ENCODE results near the gene S100A13.

Gene S100A13

GRCh38 chr1:153624965-153625611 lies 2.2 kb downstream of the S100A13 start:
- DNase-seq = no peak

DNA sequence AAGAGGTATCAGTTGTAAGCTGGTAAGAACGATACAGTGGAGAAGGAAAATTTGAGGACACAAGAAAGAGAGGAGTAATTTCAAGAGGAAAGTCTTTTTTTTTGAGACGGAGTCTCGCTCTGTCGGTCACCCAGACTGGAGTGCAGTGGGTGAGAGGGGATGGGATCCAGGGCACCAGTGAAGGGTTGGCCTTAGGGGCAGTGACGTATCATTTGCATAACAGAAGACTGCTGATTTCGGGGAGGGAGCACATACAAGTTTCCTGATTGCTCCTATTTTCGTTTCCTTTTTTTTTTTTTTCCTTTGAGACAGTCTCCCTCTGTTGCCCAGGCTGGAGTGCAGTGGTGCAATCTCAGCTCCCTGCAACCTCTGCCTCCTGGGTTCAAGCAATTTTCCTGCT lies 4.2 kb downstream of the S100A13 start:
- no peak for DNase-seq

DNA sequence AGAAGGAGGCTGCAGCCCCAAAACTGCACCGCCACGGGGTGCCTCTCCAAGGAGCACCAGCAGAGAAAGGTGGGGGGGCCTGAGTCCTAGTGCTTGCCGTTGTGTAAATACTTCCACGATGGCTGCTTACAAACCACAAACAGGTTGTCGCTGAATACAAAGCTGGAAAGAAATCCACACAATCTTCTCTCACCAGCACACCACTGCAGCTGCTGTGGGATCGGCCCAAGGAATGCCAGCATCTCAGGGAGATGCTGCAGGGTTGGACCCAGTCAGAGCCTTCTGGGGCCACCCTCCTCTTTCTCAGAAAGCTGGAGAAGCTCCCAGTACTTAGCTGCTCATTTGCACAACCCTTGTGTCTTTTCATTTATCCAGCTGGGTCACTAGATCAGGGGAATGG lies 8.1 kb downstream of the S100A13 start:
- no peak for DNase-seq

DNA sequence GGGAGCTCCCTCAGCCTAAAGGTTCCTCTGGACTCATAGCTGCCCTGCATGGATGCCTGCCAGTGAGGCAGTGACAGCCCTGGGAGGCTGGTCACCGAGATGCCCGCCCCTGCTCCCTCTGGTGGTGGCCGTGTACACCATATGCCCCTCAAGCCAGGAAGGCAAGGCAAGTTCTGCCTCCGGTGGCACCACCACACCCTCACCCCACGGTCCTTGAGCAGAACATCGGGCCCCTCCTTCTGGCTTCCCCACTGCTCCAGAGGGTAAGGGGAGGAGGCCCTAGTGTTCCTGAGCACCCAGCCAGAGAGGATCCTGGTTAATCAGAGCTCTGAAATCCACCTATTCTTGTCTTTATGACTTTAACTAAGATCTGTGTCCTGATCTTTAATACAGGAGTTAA lies 9.6 kb downstream of the S100A13 start:
- no peak for DNase-seq

GRCh38 chr1:153616917-153617311 lies 10.4 kb downstream of the S100A13 start:
- no peak for DNase-seq

DNA sequence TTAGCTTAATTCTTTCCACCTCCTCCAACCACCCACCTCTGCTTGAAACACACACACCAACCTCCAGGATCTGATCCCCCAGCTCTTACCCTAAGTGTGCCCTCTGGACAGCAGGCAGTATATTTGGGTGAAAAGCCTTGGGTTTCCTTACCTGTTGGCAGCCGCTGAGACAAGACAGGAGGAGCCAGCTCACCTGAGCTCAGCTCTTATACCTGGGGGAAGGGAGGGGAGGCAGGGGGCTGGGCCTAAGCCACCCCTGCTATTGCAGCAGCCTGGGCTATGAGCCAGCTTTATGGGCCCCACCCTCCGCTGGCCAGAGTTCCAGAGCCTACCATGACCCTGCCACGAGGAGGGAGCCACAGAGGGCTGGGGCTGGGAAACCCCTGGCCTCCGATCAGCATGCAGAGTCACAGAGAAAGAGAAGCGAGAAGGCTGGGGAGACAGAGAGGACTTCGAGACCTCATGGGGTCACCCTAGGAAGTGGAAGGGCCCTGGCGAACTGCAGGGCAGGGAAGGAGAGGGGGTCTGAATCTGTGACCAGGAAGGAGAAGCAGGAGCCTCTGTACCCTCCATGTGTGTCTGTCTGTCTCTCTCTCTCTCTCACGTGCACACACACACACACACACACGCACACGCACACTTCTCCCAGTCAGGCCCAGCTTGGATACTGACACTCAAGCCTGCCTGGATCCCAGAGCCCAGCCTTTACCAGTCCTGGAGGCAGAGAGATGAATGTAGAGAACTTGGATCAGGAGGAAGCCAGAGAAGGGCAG lies 11.0 kb downstream of the S100A13 start, which contains the start of gene S100A14:
S100A14 (minus strand) TSS at position 182 of the 773 bp plus-strand sequence. CDS start 467 bp downstream, outside the sequence.
- no peak for DNase-seq

- DNase-seq = no peak
Measured at GRCh38 chr1:153615406-153615805, 11.9 kb downstream of the S100A13 start.

GRCh38 chr1:153614906-153615305 lies 12.4 kb downstream of the S100A13 start:
- no peak for DNase-seq

GRCh38 chr1:153614189-153614900 lies 13.0 kb downstream of the S100A13 start:
- no peak for DNase-seq

DNA sequence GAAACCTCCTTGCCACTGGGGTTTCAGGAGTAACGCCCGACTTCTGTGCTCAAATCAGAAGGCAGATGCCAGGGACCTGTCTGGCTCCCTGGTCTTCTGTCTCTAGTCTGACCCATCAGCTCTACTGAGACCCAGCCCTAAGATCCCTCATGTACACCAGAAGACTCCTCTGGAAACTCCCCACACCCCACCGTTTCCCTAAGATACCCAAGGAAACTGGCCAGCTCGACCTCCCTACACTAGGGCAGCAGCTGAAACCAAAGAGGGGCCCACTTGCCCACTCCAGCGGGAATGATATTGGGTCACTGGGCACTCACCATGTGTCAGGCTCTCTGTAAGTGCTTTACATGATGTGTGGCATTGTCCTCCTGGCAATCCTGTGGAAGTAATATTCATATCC lies 13.9 kb downstream of the S100A13 start:
- no peak for DNase-seq

DNA sequence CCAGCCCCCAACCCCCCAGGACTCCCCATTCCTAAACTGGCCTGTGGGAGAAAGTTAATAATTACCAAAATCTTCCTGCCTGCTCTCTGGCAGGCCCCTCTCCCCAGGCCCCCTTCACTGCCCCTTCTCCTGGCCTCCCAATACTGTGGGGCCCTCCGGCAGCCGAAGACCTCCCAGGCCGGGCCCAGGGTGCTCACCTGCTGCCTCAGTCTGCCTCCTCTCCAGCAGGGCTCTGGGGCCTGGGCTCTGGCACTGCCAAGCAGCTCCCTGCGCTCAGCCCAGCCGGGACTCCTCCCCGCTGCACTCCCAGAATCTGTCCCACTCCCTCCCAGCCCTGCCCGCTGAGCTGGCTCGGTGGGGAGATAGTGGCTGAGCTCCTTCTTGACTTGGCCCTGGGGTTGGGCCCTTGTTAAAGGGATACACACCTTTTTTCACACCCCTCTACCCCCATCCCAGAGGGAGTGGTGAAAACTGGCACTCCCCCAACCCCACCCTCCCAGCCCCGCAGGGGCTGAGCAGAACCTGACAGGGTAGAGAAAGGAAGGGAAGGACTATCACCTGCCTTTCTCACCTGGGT lies 14.5 kb downstream of the S100A13 start, which contains the start of gene S100A16:
S100A16 (minus strand) TSS at position 383 of the 577 bp plus-strand sequence. CDS start 4,986 bp downstream, outside the sequence.
- DNase-seq = no peak

GRCh38 chr1:153612111-153612754 lies 15.1 kb downstream of the S100A13 start:
- DNase-seq = no peak

DNA sequence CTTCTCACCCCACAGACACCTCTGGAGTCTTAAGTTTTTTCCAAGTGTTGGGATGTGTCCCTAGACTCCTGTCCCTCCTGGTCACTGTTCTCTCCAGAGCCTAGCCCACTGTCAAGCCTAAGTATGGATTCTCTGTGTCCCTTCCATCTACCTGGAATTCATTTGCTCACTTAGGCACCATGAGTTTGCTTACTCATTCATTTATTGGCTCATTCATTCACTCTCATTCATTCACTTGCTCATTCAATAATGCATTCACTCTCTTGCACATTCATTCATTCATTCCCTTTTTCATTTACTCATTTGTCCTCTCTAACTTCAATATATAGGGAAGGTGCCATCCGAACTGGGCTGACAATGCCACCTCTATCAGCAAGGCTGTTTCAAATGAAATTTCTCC lies 15.9 kb downstream of the S100A13 start:
- DNase-seq = no peak

DNA sequence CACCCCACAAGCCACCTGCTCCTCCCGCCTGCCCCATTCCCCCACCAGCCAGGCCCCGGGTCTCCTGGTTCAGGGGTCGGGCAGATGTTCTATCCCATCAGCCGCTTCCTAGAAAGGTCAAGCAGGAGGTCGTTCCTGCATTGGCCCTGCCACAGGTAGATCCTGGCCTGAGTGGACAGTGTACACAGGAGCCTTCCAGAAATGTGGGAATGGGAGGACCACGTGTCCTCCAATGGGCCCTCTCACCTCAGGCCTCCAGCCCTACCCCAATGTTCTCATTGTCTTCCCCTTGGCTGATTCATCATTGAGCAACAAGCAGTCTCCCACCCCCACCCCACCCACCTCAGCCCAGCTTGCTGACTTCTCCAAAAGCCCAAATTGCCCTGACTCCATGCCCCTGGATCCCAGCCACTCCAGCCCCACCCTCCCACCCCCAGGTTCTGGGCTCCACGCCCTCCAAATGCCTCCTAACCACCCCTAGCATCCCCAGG lies 16.4 kb downstream of the S100A13 start:
- no peak for DNase-seq

DNA sequence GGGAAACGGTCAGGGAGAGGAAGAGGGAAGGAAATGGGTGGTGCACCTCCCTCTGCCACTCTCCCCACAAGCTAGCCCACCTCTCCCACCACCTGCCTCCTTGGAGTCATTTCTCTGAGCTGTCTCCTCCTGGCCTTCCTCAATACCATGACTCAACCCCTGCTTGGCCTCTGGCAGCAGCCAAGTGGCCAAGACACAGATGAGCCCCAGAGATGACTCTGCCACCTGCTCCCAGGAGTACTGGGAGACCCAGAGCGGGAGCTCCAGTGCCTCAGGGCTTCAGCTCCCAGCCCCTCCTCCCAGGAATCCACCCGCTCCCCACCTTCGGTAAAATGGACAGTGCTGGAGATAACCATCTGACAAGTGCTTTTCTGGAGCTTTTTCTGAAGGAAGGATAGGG lies 17.0 kb downstream of the S100A13 start:
- DNase-seq = no peak

GRCh38 chr1:153609585-153609907 lies 17.8 kb downstream of the S100A13 start:
- DNase-seq = no peak

DNA sequence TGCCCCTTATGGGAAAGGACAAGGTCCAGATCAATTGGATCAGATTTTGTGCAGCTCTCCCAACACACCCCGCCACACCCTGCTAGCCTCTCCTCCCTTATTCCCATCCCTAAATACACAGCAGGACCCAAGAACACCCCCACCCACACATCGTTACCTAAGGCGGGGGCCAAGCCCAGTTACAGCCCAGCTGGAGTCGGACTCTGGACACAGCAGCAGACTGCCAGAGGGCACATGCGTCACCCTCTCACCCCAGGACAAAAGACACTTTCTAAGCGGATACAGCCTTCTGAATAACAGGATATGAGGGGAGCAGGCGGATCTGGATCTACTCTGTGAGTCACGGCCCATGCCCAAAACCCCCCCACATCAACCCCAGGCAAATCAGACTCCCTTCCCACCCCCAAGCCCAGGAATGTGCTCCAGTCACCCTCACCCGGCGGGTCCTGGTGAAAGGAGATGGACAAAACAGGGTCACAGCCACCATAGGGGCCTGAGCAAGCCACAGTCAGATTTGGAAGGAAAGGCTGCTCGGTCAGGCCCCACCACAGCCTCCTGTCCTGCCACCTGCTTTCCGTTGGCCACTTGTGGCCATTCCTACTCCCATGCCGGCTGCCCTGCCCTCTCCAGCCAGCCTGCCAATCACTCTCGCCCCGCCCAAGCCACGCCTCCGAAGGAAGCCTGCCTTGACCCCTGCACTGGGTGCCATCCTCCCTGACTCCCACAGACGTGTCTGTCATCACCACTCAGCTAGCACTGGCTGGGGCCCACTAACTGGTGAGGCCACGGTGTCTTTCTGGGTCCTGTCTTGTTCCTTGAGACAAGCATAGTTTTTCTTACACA lies 18.3 kb downstream of the S100A13 start:
- no peak for DNase-seq

GRCh38 chr1:153608089-153608682 lies 19.1 kb downstream of the S100A13 start:
- DNase-seq = no peak

GRCh38 chr1:153607381-153607780 lies 19.9 kb downstream of the S100A13 start:
- no peak for DNase-seq

GRCh38 chr1:153606194-153606593 lies 21.1 kb downstream of the S100A13 start:
- DNase-seq = no peak

GRCh38 chr1:153602749-153603148 lies 24.6 kb downstream of the S100A13 start:
- DNase-seq = no peak
